Measurements from ENCODE around the gene TMEM117. TPM values are rescaled to one million over a fixed set of nuclear protein-coding genes. Genes with fewer than 3 reads are reported as not detected.

Gene TMEM117
- total RNA-seq (ENCODE audit: low replicate concordance): 2.7 and 6.7 TPM in 2 replicates

DNA sequence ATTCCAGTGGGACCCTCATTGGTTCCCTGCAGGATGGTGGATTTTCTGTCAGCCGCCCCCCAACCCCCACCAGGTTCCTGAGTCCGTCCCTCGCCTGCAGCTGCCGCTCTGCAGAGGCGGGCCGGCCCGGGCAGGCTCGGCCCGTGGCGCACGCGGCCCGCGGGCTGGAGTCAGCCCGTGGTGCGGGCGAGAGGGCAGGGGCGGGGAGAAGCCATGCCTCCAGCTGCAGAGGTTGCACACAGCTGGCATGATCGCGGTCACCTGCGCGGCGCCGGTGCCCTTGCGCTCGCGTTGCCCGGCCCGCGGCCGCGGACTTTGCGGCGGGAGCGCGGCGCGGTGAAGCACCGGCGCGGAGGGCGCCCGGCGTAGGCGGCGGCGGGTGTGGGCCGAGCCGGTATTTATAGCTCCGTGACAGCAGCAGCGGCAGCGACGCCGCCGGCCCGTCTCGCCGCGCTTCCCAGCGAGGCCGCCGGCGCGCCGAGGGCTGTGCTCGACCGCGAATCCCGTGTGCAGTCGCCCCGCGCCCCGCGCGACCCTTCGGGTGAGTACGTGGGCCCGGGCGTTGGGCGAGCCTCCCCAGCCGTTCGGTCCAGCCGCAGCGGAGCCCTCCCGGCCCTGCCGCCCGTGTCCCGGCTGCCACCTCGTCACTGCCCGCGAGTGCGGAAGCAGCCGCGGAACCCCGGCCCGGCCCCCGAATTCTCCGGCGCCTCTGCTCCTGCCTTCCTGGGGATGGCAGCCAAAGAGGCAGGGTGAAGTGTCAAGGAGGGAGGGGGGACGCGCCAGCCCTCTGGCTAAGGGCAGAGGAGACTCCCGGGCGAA, at the start of gene TMEM117:
TMEM117 (plus strand) TSS at position 426 of the 819 bp plus-strand sequence.

DNA sequence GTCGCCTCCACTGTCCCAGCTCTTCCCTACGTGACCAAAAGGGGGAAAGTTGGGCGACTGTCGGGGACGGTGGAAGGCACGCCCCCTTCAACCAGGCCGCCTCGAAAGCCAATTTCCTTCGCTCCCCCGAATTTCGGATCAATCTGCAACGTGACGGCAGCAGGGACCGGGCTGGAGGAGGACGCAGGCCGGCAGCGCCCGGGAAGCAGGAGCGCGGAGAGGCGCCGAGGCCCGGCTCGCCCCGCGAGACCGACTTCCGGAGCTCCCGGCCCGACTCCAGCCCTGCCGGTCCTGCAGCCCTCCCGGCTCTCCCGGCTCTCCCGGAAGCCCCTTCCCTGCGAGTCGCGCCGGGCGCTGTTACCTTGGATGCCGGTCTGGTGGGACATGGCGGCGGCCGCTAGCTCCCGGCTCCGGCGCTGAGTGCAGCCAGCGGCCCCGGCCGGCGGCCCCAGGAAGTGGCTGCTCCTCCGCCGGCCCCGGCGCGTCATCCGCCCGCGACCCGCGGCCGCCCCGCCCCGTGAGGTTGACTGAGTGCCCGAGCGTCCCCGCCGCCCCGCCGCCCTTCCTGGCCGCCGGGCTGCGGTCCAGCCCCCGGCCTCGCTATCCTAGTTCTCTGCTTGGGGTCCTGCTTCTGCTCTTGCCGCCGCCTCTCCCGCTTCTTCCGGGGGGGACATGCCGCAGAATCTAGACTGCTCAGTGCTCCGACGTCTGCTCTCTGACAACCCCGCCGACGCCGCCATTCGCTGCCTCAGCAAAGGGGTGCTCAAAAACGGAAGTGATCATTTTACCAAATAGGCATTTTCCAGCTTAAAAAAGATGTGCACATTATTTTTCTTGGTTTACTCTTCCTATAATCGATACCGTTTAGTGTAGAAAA, 29.8 kb upstream of the TMEM117 start, which contains the start of gene TWF1:
TWF1 (minus strand) TSS at position 458 of the 877 bp plus-strand sequence; CDS start at position 386, 72 bp downstream.

Other genes with a start within 250 kb of the TMEM117 start
- gene PUS7L, start 77.3 kb upstream of the TMEM117 start, total RNA-seq (ENCODE audit: low replicate concordance): 11.3 and 17.7 TPM in 2 replicates
- 9.0 and 12.0 TPM in 2 replicates for gene IRAK4, start 77.1 kb upstream of the TMEM117 start, total RNA-seq (ENCODE audit: low replicate concordance)
- 34.0 and 111 TPM in 2 replicates for gene TWF1, start 29.8 kb upstream of the TMEM117 start, total RNA-seq (ENCODE audit: low replicate concordance)